Subcutaneous adipose tissue (tissue), 4 donors: ENCODE measurements around the gene CALHM6. TPM values are rescaled to one million over a fixed set of nuclear protein-coding genes. Genes with fewer than 3 reads are reported as not detected.

Experiments used
- total RNA-seq, 4 donors: library from RNA; depleted of rRNA; stranded (reverse); fragments of >200 nt; gene quantifications; one replicate each; pipeline ENCODE4 v1.1.0, GENCODE V29; 2016
- TF ChIP-seq, protein P1 (sequence below): fragments of 450-650 bp; IDR thresholded peaks from one replicate; pipeline ENCODE4 v1.5.1; 2016; ENCODE audit warnings: low read depth, mild to moderate bottlenecking, control low read depth, antibody characterized with exemption, moderate library complexity

CALHM6 gene
- total RNA-seq = 1 to 10 TPM in 3 of 4 donors, under 1 TPM in 1; 0.65 to 9.2 (median 3.7) TPM

DNA sequence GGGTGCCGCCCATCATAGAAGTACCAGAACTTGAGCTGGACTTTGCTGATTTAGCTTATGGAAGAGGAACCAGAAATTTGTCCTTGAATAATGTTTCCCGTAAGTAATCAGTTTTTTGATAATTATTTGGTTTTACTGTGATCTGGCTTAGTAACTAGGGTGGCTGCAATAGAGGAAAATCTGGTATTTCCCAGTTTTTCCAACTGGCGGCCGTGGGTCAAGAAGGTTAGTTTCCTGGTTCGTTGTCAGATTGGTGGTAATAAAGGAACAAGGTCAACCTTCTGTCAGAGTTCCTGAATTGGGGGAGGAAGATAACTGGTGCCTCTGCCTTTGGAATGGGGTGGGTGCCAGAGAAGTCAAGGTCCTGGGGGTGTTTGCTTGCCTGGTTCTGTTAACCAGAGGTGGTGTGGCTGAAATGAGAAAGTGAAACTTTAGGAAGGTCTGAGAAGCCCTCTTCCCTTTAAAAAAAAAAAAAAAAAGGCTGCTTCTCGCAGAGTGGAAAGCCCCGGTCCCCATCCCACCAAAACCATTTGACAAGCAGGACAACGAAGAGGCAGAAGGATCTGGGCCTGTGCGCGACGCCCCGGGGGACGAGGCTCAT is at the start of gene CALHM6:
CALHM6 (plus strand) TSS at position 45 of the 601 bp plus-strand sequence; CDS start at position 600, 555 bp downstream.
- TF ChIP-seq, protein P1, sequence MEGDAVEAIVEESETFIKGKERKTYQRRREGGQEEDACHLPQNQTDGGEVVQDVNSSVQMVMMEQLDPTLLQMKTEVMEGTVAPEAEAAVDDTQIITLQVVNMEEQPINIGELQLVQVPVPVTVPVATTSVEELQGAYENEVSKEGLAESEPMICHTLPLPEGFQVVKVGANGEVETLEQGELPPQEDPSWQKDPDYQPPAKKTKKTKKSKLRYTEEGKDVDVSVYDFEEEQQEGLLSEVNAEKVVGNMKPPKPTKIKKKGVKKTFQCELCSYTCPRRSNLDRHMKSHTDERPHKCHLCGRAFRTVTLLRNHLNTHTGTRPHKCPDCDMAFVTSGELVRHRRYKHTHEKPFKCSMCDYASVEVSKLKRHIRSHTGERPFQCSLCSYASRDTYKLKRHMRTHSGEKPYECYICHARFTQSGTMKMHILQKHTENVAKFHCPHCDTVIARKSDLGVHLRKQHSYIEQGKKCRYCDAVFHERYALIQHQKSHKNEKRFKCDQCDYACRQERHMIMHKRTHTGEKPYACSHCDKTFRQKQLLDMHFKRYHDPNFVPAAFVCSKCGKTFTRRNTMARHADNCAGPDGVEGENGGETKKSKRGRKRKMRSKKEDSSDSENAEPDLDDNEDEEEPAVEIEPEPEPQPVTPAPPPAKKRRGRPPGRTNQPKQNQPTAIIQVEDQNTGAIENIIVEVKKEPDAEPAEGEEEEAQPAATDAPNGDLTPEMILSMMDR = no peak

DNA sequence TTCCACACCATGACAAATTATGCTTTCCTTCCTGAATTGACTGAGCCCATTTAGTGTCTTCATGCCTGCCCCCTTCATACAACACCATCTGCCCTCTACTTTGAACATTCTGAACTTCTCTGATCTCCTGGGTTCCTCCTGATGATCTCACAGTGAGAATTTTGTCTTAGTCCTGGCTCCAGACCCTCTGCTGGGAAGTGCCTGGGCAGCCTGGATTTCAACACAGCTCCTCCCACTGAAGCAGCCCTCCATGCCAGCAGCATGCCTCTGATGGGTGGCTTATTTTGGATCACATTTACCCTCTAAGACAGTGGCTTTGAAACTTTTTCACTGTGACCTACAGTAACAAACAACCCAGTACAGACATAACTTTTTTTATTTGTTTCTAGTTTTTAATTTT is 48.9 kb upstream of the CALHM6 start:
- TF ChIP-seq, protein P1 = no peak

DNA sequence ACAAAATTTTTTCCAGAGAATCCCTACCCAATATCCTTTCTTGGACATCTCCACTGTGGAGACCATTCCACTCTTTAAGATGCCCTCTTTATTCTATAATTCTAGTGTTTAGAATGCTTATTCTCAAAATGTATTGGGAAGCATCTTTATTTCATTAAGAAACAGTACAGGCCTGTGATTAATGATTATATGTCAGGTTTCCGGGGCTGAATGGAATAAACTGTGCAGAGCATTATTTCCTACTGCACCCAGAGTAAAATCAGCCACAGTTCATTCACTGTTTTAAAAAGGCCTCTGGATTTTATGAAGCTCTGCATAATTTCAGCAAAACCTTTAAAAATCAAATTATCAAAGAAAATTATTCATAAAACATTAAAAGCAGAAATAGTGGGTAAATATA is 47.8 kb upstream of the CALHM6 start:
- TF ChIP-seq, protein P1 = no peak

DNA sequence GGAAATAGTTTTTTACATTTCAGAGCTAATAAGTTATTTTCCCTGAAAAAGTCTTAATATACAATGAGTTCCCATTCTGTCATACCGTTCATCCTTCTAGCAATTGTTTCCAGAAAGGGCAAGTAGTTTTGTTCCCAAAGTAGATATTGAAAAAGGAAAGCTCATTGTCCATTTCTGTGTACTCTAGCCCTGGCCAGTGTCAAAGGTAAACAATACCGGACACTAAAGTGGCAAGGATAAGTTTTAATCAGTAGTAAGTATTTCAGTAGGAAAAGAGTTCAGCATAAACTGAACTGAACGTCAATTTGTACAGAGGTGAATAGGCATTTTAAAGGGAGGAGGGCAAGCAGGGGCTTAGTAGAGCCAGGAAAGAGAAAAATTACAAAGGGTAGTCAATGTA is 43.5 kb upstream of the CALHM6 start:
- TF ChIP-seq, protein P1 = no peak

DNA sequence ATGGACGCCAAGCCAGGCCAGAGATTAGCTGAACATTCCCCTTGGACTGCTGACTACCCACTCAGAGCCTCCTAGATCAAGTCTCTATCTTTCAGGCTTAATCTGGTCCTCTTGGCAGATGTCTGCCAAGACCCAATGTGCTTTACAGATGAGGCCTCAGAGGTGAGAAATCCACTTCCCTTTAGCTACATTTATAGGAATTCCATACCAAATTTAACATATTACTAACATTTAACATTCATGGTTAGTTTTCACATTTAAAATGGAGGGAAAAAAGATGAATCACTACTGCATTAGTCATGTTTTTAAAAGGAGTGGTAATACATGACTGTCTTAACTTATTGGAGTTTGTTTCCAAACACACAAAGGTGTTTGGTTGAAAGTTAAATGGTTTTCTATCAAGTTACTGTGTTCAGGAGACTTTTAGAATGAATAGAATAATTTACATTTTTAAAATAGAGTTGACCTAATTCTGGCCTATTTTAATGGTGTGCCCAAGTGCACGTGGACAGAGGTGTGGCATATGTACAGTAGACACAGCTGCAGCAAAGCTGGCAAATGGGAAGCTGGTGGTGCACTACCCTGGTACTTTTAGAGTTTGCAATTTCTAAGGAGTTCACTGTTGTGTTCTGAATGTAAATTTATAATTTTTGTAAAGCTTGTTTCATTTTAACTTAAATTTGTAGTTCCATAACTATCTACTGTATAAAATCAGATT is 41.9 kb upstream of the CALHM6 start:
- TF ChIP-seq, protein P1 = no peak

DNA sequence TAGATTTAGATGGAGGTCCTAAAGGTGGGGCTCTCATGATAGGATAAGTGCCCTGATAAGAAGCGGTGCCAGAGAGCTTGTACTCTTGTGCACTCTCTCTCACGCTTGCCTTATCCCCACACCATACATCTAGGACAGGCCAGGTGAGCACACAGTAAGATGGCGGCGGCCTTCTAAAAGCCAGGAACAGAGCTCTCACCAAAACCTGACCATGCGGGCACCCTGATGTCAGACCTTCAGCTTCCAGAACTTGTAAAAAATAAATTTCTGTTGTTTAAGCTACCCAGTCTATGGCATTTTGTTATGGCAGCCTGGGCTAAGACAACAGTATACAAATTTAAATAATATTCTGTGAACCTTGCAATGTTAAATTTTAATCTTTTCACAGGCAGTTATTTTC is 40.8 kb upstream of the CALHM6 start:
- TF ChIP-seq, protein P1 = no peak

DNA sequence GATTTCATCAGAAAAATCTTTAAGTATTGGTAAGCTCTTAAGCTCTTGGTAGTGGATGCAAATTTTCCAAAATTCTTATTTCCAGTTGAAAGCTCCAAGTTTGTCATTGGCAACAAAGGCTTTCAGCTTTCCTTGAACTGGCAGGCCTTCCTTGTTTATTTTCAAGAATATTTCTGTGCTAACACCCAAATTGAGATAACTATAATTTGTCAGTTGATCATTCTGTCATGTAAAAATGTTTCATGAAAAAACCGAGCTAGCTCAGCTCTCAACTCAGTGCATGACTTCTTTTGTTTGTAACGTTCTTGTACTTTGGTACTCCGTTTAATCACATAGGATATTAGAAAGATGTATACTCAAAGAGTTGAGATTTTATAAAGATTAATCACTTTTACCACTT is 38.9 kb upstream of the CALHM6 start:
- TF ChIP-seq, protein P1 = no peak
